K562 (cell line): ENCODE results near the gene LIPT2. TPM values are rescaled to one million over a fixed set of nuclear protein-coding genes. Genes with fewer than 3 reads are reported as not detected.

ENCODE experiments used
- ARNT ChIP-seq, 2 experiments: fragments of 450-650 bp; IDR thresholded peaks; 2 replicates each; pipeline ENCODE4 v1.6.1; 2016; ENCODE audit warnings: mild to moderate bottlenecking in 1 of 2
- GABPA ChIP-seq: fragments of 200-800 bp; sonication (Bioruptor generic); conservative IDR thresholded peaks from 2 replicates; pipeline ENCODE4 v1.6.1; 2016; ENCODE audit warnings: low read depth, missing genetic modification characterization, missing compliant biosample characterization
- HDGF ChIP-seq: fragments of 450-650 bp; IDR thresholded peaks from 2 replicates; pipeline ENCODE4 v1.6.1; 2016
- KLF6 ChIP-seq: fragments of 250-450 bp; sonication (Bioruptor Pico); IDR thresholded peaks from 2 replicates; pipeline ENCODE4 v1.4.0; 2020; ENCODE audit warnings: mild to moderate bottlenecking, moderate library complexity, borderline replicate concordance
- SIRT6 ChIP-seq: IDR thresholded peaks from one replicate; pipeline ENCODE4 v1.6.1; 2012; ENCODE audit warnings: low read depth, mild to moderate bottlenecking, control low read depth, inconsistent platforms, low read length, moderate library complexity
- SMAD1 ChIP-seq: fragments of 150-350 bp; IDR thresholded peaks from 2 replicates; pipeline ENCODE4 v1.6.1; 2014; ENCODE audit warnings: low read length, low read depth; ENCODE audit not compliant: partially characterized antibody
- SOX6 ChIP-seq: fragments of 450-650 bp; IDR thresholded peaks from 2 replicates; pipeline ENCODE4 v1.6.1; 2014; ENCODE audit warnings: mild to moderate bottlenecking
- ZNF175 ChIP-seq: fragments of 200-800 bp; sonication (Bioruptor generic); IDR thresholded peaks from 2 replicates; pipeline ENCODE4 v1.6.1; 2016; ENCODE audit warnings: low read depth, mild to moderate bottlenecking, missing genetic modification characterization, missing compliant biosample characterization
- ZNF696 ChIP-seq: fragments of 250-450 bp; sonication (Bioruptor Pico); conservative IDR thresholded peaks from 2 replicates; pipeline ENCODE4 v1.4.0; 2020; ENCODE audit warnings: mild to moderate bottlenecking, moderate library complexity
- ZSCAN32 ChIP-seq: fragments of 450-650 bp; formaldehyde crosslinking; IDR thresholded peaks from 2 replicates; pipeline ENCODE4 v1.4.0; 2020; ENCODE audit warnings: mild to moderate bottlenecking, moderate library complexity
- polyA plus RNA-seq, 8 experiments: library from polyadenylated mRNA; depleted of rRNA in 4 of 8; stranded (reverse) in 5 of 8; unstranded in 3 of 8; fragments of >200 nt; fragmentation: Nextera tagmentation in 2 of 8; fragmentation: Illumina TruSeq in 1 of 8; extraction: Ambion mirVana in 2 of 8; extraction: Trizol in 1 of 8; gene quantifications; 2 replicates each; pipeline versions ENCODE4 v1.2.1 to v1.2.3, GENCODE V29; 2011 to 2014; ENCODE audit warnings: inconsistent platforms in 1 of 8, missing spikeins in 1 of 8
- total RNA-seq, 7 experiments: library from RNA; depleted of rRNA in 6 of 7; stranded (reverse); fragments of >200 nt in 6 of 7; fragmentation: Illumina TruSeq in 2 of 7; extraction: Trizol in 2 of 7; gene quantifications; 2 replicates each; pipeline versions ENCODE4 v1.2.1 to v1.2.3, GENCODE V29; 2011 to 2021; ENCODE audit warnings: low replicate concordance in 1 of 7
- TF ChIP-seq, protein P1 (sequence below), 2 experiments: fragments of 450-650 bp; IDR thresholded peaks; 2 replicates each; pipeline ENCODE4 v1.6.1; 2016; ENCODE audit warnings: mild to moderate bottlenecking in 2 of 2, borderline replicate concordance in 1 of 2, low read depth in 1 of 2, moderate library complexity in 1 of 2
- TF ChIP-seq, protein P2 (sequence below), 2 experiments: fragments of 450-650 bp; formaldehyde crosslinking in 1 of 2; IDR thresholded peaks; 2 replicates each; pipeline versions ENCODE4 v1.4.0 to v1.6.1; 2014 to 2020; ENCODE audit warnings: mild to moderate bottlenecking in 2 of 2, borderline replicate concordance in 1 of 2, low read depth in 1 of 2

The LIPT2 gene
- total and polyA plus RNA-seq, 9 of the 15 experiments (the other 6 are each of a cell fraction or from before 2014, with no cell fraction given): 1.00 to 5.2 (median 3.5) TPM

DNA sequence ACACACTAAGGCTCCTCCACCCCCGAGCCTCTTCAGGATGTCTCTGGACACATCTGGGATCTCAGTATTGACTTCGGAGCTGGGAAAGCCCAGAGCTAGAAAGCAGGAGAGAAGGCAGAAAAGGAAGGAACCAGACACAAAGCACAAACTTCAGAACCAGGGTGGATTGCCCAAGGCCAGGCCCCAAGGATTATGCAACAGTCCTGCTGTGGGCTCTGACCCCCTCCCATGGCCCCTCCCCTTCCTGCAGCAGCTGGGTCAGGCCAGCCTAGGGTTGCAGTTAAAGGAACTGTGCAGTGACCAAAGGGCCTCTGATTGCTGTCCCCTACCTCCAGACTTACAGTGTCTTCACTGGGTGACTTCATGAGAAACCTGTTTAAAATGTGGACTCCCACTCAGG, 31.5 kb downstream of the LIPT2 start (continued):
- no peak for TF ChIP-seq ZNF175 (CRISPR knock-in tag)
- TF ChIP-seq SIRT6: no peak
- no peak for TF ChIP-seq KLF6 (CRISPR knock-in tag)
- TF ChIP-seq ARNT (IDR thresholded peaks at IDR 0.05): no peak
- TF ChIP-seq, protein P1, sequence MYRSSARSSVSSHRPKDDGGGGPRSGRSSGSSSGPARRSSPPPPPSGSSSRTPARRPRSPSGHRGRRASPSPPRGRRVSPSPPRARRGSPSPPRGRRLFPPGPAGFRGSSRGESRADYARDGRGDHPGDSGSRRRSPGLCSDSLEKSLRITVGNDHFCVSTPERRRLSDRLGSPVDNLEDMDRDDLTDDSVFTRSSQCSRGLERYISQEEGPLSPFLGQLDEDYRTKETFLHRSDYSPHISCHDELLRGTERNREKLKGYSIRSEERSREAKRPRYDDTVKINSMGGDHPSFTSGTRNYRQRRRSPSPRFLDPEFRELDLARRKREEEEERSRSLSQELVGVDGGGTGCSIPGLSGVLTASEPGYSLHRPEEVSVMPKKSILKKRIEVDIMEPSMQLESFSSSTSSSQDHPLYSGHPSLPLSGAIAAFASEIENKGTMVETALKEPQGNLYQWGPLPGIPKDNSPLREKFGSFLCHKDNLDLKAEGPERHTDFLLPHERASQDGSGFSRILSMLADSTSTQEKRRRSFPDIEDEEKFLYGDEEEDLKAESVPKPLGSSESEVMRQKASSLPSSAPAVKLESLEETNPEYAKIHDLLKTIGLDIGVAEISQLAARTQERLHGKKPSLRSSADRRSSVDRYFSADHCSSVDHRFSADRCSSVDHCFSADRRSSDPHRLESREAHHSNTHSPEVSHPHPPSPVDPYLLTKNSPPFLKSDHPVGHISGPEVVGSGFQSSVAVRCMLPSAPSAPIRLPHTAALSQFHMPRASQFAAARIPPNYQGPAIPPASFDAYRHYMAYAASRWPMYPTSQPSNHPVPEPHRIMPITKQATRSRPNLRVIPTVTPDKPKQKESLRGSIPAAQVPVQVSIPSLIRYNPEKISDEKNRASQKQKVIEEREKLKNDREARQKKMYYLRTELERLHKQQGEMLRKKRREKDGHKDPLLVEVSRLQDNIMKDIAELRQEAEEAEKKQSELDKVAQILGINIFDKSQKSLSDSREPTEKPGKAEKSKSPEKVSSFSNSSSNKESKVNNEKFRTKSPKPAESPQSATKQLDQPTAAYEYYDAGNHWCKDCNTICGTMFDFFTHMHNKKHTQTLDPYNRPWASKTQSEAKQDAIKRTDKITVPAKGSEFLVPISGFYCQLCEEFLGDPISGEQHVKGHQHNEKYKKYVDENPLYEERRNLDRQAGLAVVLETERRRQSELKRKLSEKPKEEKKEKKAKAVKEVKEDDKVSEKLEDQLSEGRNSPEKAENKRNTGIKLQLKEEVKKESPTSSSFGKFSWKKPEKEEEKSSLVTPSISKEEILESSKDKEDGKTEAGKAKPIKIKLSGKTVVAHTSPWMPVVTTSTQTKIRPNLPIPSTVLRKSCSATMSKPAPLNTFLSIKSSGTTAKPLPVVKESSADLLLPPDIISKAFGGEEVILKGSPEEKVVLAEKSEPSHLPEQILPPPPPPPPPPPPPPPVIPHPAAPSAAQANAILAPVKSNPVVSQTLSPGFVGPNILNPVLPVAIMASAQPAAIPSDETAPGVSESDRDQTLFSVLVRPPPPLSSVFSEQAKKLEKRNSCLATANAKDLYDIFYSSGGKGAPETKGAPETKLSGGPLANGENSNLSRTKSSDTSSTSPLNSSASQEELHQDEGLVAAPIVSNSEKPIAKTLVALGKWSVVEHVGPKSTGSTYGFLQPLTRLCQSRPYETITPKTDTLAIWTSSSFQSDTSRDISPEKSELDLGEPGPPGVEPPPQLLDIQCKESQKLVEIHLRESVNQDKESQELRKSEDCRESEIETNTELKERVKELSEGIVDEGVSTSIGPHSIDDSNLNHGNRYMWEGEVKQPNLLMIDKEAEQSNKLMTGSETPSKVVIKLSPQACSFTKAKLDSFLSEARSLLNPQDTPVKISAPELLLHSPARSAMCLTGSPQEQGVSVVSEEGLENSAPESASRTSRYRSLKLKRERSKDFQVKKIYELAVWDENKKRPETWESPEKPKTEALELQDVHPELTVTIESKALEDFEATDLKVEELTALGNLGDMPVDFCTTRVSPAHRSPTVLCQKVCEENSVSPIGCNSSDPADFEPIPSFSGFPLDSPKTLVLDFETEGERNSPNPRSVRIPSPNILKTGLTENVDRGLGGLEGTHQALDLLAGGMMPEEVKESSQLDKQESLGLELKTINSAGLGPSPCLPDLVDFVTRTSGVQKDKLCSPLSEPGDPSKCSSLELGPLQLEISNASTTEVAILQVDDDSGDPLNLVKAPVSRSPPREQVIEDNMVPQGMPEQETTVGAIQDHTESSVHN (IDR thresholded peaks at IDR 0.05; ENCODE audit: borderline replicate concordance in 1 of 2, low read depth in 1 of 2): no peak
- TF ChIP-seq ZSCAN32 (CRISPR knock-in tag): peak; percentile 33; the same call in 1 of the 2 replicates
- 0 out of 2 replicates have a peak, but pooled peaks have one; percentile 26 for TF ChIP-seq GABPA (tag)
- 0 out of 2 replicates have a peak, but pooled peaks have one; percentile 20 for TF ChIP-seq SOX6
- TF ChIP-seq SMAD1: peak; percentile 72
- TF ChIP-seq HDGF: no peak
- TF ChIP-seq, protein P2, sequence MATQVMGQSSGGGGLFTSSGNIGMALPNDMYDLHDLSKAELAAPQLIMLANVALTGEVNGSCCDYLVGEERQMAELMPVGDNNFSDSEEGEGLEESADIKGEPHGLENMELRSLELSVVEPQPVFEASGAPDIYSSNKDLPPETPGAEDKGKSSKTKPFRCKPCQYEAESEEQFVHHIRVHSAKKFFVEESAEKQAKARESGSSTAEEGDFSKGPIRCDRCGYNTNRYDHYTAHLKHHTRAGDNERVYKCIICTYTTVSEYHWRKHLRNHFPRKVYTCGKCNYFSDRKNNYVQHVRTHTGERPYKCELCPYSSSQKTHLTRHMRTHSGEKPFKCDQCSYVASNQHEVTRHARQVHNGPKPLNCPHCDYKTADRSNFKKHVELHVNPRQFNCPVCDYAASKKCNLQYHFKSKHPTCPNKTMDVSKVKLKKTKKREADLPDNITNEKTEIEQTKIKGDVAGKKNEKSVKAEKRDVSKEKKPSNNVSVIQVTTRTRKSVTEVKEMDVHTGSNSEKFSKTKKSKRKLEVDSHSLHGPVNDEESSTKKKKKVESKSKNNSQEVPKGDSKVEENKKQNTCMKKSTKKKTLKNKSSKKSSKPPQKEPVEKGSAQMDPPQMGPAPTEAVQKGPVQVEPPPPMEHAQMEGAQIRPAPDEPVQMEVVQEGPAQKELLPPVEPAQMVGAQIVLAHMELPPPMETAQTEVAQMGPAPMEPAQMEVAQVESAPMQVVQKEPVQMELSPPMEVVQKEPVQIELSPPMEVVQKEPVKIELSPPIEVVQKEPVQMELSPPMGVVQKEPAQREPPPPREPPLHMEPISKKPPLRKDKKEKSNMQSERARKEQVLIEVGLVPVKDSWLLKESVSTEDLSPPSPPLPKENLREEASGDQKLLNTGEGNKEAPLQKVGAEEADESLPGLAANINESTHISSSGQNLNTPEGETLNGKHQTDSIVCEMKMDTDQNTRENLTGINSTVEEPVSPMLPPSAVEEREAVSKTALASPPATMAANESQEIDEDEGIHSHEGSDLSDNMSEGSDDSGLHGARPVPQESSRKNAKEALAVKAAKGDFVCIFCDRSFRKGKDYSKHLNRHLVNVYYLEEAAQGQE (IDR thresholded peaks at IDR 0.05; ENCODE audit: borderline replicate concordance): peak; percentile 86
- TF ChIP-seq, protein P2 (CRISPR knock-in tag; IDR thresholded peaks at IDR 0.05; ENCODE audit: low read depth): no peak
- no peak for TF ChIP-seq ZNF696 (CRISPR knock-in tag)
